Head of caudate nucleus (tissue), 42 donors: ENCODE measurements around the gene TNFAIP8.
"Not testable (repeated sequence)": the region's sequence is repeated elsewhere in the genome, so short reads cannot be mapped to it uniquely, and the experiment has no call there.

Experiments used
- DNase-seq, 42 donors: peaks; one replicate each; pipeline versions ENCODE4 v3.0.0 to v3.0.0-alpha.2; 2020 to 2021; ENCODE audit warnings: mixed read lengths in 7 of 42
- intact Hi-C: fragments of 100-400 bp; cut with DNase I; formaldehyde crosslinking; loops from one replicate; pipeline ENCODE4 v1.15.0; 2022

TNFAIP8 gene

DNA sequence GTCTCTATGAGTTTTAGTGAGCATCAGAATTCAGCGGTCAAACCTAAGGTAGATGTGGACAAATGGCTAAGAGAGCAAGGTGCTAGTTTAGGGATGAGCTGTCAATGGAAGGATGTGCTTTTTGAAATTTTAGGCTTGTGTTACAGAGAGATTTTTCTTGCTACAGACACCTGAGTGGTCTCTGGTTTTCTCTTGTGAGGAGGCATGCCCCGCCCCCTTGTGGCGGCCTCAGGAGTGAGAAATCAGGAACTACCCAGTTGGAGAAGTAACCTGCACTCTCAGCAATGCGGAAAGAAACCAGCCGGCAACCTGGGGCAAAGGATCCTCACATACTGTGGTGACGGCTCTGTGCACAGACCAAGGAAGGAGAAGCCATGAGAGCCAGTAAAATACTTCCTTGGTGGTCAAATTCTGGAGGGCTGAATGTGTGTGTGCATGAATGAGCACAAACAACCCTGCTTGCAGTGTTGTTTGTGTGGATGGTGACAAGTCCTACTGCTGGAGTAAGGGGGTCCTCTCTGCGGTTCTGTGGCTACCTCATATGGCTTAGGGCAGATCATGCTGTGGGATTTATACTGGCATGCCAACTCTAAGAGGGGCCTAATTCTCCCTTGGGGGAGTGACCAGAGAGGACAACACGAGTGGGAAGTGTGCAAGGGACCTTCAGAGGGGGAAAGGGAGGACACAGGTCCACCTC, 79.8 kb downstream of the TNFAIP8 start:
- peak in 41 of 42 donors; percentile 7 to 64 (median 35) for DNase-seq
- intact Hi-C loops: no loop called here

DNA sequence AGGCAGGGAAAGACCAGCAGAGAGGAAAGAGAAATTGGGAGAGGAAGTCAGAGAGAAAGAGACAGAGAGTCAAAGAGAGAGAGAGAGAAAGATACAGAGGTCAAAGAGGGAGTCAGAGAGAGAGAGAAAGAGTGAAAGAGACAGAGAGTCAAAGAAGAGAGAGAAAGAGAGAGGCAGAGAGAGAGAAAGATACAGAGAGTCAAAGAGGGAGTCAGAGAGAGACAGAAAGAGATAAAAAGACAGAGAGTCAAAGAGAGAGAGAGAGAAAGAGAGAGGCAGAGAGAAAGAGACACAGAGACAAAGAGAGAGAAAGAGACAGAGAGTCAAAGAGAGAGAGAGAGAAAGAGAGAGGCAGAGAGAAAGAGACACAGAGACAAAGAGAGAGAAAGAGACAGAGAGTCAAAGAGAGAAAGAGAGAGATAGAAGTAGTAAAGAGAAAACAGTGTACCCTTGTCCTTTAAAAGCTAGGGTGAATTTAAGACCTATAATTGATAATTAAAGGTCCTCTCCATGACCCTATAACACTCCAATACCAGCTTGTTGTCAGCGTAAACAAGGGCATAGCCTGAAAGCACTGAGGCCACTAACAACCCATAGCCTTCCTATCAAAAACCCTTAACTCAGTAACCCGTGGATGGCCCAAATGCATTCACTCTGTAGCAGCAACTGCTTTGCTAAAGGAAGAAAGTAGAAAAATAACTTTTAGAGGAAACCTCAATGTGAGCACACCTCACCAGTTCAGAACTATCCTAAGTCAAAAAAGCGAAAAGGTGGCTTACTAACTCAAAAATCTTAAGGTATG, 82.2 kb downstream of the TNFAIP8 start:
- intact Hi-C loops, DNase-seq: not testable (repeated sequence)

DNA sequence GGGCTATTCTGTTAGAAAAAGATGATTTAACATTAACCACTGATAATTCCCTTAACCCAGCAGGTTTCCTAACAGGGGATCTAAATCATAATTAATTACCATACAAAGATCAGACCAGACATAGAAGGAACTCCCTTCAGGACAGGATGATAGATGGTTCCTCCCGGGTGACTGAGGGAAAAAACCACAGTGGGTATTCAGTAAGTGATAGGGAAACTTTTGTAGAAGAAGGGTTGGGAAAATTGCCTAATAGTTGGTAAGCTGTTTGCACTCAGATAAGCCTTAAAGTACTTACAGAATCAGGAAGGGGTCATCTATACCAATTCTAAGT, 82.7 kb downstream of the TNFAIP8 start:
- intact Hi-C loops, DNase-seq: not testable (repeated sequence)

DNA sequence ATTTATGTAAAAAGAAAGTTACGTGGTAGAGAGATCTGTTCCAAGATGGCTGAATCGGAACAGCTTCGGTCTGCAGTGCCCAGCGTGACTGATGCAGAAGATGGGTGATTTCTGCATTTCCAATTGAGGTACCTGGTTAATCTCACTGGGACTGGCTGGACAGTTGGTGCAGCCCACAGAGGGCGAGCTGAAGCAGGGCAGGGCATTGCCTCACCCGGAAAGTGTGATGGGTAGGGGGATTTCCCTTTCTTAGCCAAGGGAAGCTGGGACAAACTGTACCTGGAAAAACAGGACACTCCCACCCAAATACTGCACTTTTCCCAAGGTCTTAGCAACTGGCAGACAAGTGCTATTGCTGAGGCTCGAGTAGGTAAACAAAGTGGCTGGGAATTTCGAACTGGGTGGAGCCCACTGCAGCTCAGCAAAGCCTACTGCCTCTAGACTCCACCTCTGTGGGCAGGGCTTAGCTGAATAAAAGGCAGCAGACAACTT, 83.4 kb downstream of the TNFAIP8 start:
- intact Hi-C loops: no loop called here
- no peak for DNase-seq

DNA sequence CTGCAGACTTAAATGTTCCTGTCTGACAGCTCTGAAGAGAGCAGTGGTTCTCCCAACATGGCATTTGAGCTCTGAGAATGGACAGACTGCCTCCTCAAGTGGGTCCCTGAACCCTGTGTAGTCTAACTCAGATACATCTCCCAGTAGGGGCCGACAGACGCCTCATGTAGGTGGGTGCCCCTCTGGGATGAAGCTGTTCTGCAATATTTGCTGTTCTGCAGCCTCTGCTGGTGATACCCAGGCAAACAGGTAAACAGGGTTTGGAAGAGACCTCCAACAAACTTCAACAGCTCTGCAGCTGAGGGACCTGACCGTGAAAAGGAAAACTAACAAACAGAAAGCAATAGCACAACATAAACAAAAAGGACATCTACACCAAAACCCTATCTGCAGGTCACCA, 83.8 kb downstream of the TNFAIP8 start:
- intact Hi-C loops, DNase-seq: not testable (repeated sequence)

DNA sequence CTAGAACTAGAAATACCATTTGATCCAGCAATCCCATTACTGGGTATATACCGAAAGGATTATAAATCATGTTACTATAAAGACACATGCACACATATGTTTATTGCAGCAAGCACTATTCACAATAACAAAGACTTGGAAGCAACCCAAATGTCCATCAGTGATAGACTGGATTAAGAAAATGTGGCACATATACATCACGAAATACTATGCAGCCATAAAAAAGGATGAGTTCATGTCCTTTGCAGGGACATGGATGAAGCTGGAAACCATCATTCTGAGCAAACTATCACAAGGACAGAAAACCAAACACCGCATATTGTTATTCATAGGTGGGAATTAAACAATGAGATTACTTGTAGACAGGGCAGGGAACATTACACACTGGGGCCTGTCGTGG, 88.8 kb downstream of the TNFAIP8 start:
- intact Hi-C loops: not testable (repeated sequence)

DNA sequence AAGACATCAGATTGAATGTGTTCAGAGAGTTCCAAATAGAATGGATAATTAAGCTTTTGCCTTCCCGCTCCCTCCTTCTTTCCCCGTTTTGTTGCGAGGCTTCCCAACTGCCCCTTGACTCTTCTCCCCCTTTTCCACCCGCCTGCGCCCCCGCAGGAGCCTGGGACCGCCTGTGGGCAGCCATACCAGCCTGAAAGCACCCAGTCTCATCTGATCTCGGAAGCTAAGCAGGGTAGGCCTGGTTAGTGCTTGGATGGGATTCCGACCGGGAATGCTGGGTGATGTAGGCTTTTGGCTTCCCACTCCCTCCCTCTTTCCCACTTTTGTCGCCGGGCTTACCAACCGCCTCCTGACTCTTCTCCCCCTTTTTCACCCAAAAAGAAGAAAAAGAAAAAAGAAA, 89.7 kb downstream of the TNFAIP8 start:
- intact Hi-C loops: no loop called here

More for the DNA sequence above, 88.8 kb downstream of the TNFAIP8 start:
- not testable (repeated sequence) for DNase-seq

More for the DNA sequence above, 89.7 kb downstream of the TNFAIP8 start:
- no peak for DNase-seq
